HFFc6 (cell line): ENCODE results near the gene CRTC1. TPM values are rescaled to one million over a fixed set of nuclear protein-coding genes. Genes with fewer than 3 reads are reported as not detected.

Experiments used
- DNase-seq: peaks from one replicate; pipeline ENCODE4 v3.0.0-alpha.2; 2018
- H3K27ac Mint-ChIP-seq: 2 replicates; pipeline ENCODE4 v1.8.0; 2020; ENCODE audit warnings: mild to moderate bottlenecking, mixed read lengths
- H3K27me3 Mint-ChIP-seq: 2 replicates; pipeline ENCODE4 v1.8.0; 2021; ENCODE audit warnings: mild to moderate bottlenecking, moderate library complexity, mixed read lengths; ENCODE audit not compliant: insufficient read depth
- H3K36me3 Mint-ChIP-seq: 2 replicates; pipeline ENCODE4 v1.8.0; 2021; ENCODE audit warnings: low read depth, mixed read lengths
- H3K4me1 Mint-ChIP-seq: 2 replicates; pipeline ENCODE4 v1.8.0; 2020; ENCODE audit warnings: low read depth, mixed read lengths
- H3K4me3 Mint-ChIP-seq: 2 replicates; pipeline ENCODE4 v1.8.0; 2020; ENCODE audit warnings: mild to moderate bottlenecking, moderate library complexity, mixed read lengths
- H3K9me3 Mint-ChIP-seq: 2 replicates; pipeline ENCODE4 v1.8.0; 2020; ENCODE audit warnings: mild to moderate bottlenecking, mixed read lengths
- CTCF ChIP-seq: fragments of 200-600 bp; sonication (generic); IDR thresholded peaks from 2 replicates; pipeline ENCODE4 v1.5.0; 2021; ENCODE audit warnings: antibody characterized with exemption, mild to moderate bottlenecking
- total RNA-seq, 6 experiments: library from RNA; stranded (reverse); fragmentation: NEBNext Ultra II Directional; extraction: Animal tissue kit (Norgen Biotek cat#: 25700); gene quantifications; 2 replicates in 1 of 6; 3 replicates in 5 of 6; pipeline ENCODE4 v1.2.3, GENCODE V29; 2021

CRTC1 gene
- total RNA-seq, 6 experiments from 2014 or later: 11.8 to 14.5 (median 13.4) TPM

GRCh38 chr19:18749362-18750231 is 66.1 kb downstream of the CRTC1 start:
- TF ChIP-seq CTCF: no peak
- peaks cover 2% of the 10 kb centered on the region for H3K27me3 Mint-ChIP-seq
- H3K4me3 Mint-ChIP-seq: no peak overlapping the region
- H3K9me3 Mint-ChIP-seq: no peaks in the 10 kb centered on the region
- no peaks in the 10 kb centered on the region for H3K4me1 Mint-ChIP-seq
- no peak for DNase-seq
- 0 out of 2 replicates have a peak, but pooled peaks cover 5% of the 10 kb centered on the region for H3K36me3 Mint-ChIP-seq
- H3K27ac Mint-ChIP-seq: no peak overlapping the region

- no peak overlapping the region for H3K27ac Mint-ChIP-seq
These were observed 67.0 kb downstream of the CRTC1 start for GRCh38 chr19:18750295-18750970.

GRCh38 chr19:18751571-18751970 is 68.1 kb downstream of the CRTC1 start:
- Mint-ChIP-seq H3K9me3 (no peaks in the 10 kb centered on the region), H3K4me3 (no peak overlapping the region), H3K4me1 (no peaks in the 10 kb centered on the region), H3K27ac (no peak overlapping the region), H3K36me3 (0 out of 2 replicates have a peak, but pooled peaks cover 5% of the 10 kb centered on the region), H3K27me3 (peaks cover 2% of the 10 kb centered on the region)
- TF ChIP-seq CTCF: no peak
- no peak for DNase-seq

More at GRCh38 chr19:18750295-18750970, 67.0 kb downstream of the CRTC1 start:
- Mint-ChIP-seq H3K4me1 (no peaks in the 10 kb centered on the region), H3K9me3 (no peaks in the 10 kb centered on the region), H3K36me3 (0 out of 2 replicates have a peak, but pooled peaks cover 5% of the 10 kb centered on the region), H3K4me3 (no peak overlapping the region), H3K27me3 (peaks cover 2% of the 10 kb centered on the region)
- no peak for TF ChIP-seq CTCF
- no peak for DNase-seq

- H3K4me3 Mint-ChIP-seq: no peak overlapping the region
- DNase-seq: no peak
These were observed 71.0 kb downstream of the CRTC1 start for GRCh38 chr19:18754501-18754900.

GRCh38 chr19:18756896-18757295 is 73.4 kb downstream of the CRTC1 start:
- H3K4me1 Mint-ChIP-seq: no peaks in the 10 kb centered on the region
- H3K27me3 Mint-ChIP-seq: no peaks in the 10 kb centered on the region; the same call in 1 of the 2 replicates
- no peaks in the 10 kb centered on the region for H3K9me3 Mint-ChIP-seq
- no peak overlapping the region for H3K4me3 Mint-ChIP-seq
- H3K27ac Mint-ChIP-seq: no peak overlapping the region
- no peak for DNase-seq
- 0 out of 2 replicates have a peak, but pooled peaks cover 5% of the 10 kb centered on the region for H3K36me3 Mint-ChIP-seq
- no peak for TF ChIP-seq CTCF

More at GRCh38 chr19:18754501-18754900, 71.0 kb downstream of the CRTC1 start:
- H3K36me3 Mint-ChIP-seq: 0 out of 2 replicates have a peak, but pooled peaks cover 5% of the 10 kb centered on the region
- peaks cover 2% of the 10 kb centered on the region for H3K27me3 Mint-ChIP-seq
- no peak for TF ChIP-seq CTCF
- no peaks in the 10 kb centered on the region for H3K9me3 Mint-ChIP-seq
- H3K27ac Mint-ChIP-seq: no peak overlapping the region
- no peaks in the 10 kb centered on the region for H3K4me1 Mint-ChIP-seq
